Measurements from ENCODE around the gene SYT17. TPM values are rescaled to one million over a fixed set of nuclear protein-coding genes. Genes with fewer than 3 reads are reported as not detected.

Gene SYT17
- total RNA-seq, 1 experiment from 2014 or later, result 4.2 TPM

GRCh38 chr16:19223235-19224170, 55.5 kb downstream of the SYT17 start:
- no peak overlapping the region for H3K27ac Mint-ChIP-seq (ENCODE audit: unreplicated experiment)
- DNase-seq, result peak in 1 of 2 experiments; percentile 35
- intact Hi-C loops (cut with micrococcal nuclease; ENCODE audit: unreplicated experiment), result no loop called here
- Histone ChIP-seq H3K9me3 (no peaks in the 10 kb centered on the region), H3K4me1 (0 out of 2 replicates have a peak, but pooled peaks cover 3% of the 10 kb centered on the region), H3K27me3 (replicated peaks; ENCODE audit: control insufficient read depth, insufficient read depth, low read length) (no peaks in the 10 kb centered on the region), H3K36me3 (ENCODE audit: control insufficient read depth, insufficient read depth, low read length) (no peaks in the 10 kb centered on the region; the same call in 1 of the 2 replicates), H3K4me3 (ENCODE audit: low read depth, low read length) (no peak overlapping the region)
- H3K27me3 Mint-ChIP-seq (ENCODE audit: insufficient read depth, unreplicated experiment), result no peaks in the 10 kb centered on the region
- no peaks in the 10 kb centered on the region for H3K9me3 Mint-ChIP-seq (ENCODE audit: unreplicated experiment)
- H3K36me3 Mint-ChIP-seq (ENCODE audit: insufficient read depth, unreplicated experiment), result no peaks in the 10 kb centered on the region
- ChIA-PET POLR2A (no interaction called here), CTCF (interaction anchor here (0.7 to 1.0 kb wide), 2 partner anchors 138 to 152 kb away, joined by 3 to 4 read pairs; no protein-coding TSS in a partner anchor)
- no TSS peak for BruUV-seq (replicated peaks)
- H3K4me3 Mint-ChIP-seq (ENCODE audit: unreplicated experiment), result no peak overlapping the region
- peaks cover 20% of the 10 kb centered on the region for H3K4me1 Mint-ChIP-seq (ENCODE audit: low read depth, unreplicated experiment)
- peak; percentile 45 to 54 for TF ChIP-seq CTCF (IDR thresholded peaks at IDR 0.05; ENCODE audit: insufficient read depth in 1 of 2, low read depth in 1 of 2, low read length in 1 of 2, severe bottlenecking in 1 of 2, unreplicated experiment in 1 of 2)

DNA sequence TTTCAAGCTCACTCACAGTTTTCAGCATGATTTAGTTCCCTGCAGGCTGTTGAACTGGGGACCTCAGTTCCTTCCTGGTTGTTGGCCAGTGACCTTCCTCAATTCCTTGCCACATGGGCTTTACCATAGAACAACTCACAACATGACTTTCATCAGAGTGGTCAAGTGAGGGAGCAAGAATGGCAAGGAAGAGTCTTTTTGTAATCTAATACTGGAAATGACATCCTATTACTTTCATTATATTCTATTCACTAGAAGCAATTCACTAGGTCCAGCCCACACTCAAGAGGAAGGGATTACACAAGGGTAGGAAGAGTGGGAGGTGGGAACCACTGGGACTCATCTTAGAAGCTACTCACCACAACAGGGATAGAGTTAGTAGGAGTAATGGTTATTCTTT, 57.6 kb downstream of the SYT17 start:
- ChIA-PET POLR2A (no interaction called here), CTCF (no interaction called here)
- DNase-seq, result no peak
- Mint-ChIP-seq H3K4me1 (ENCODE audit: low read depth, unreplicated experiment) (peaks cover 20% of the 10 kb centered on the region), H3K36me3 (ENCODE audit: insufficient read depth, unreplicated experiment) (peaks cover 6% of the 10 kb centered on the region), H3K27ac (ENCODE audit: unreplicated experiment) (no peak overlapping the region), H3K27me3 (ENCODE audit: insufficient read depth, unreplicated experiment) (no peaks in the 10 kb centered on the region), H3K9me3 (ENCODE audit: unreplicated experiment) (no peaks in the 10 kb centered on the region), H3K4me3 (ENCODE audit: unreplicated experiment) (no peak overlapping the region)
- intact Hi-C loops (cut with micrococcal nuclease; ENCODE audit: unreplicated experiment), result no loop called here
- Histone ChIP-seq H3K9me3 (no peaks in the 10 kb centered on the region), H3K36me3 (ENCODE audit: control insufficient read depth, insufficient read depth, low read length) (no peaks in the 10 kb centered on the region; the same call in 1 of the 2 replicates), H3K27me3 (replicated peaks; ENCODE audit: control insufficient read depth, insufficient read depth, low read length) (no peaks in the 10 kb centered on the region), H3K4me1 (0 out of 2 replicates have a peak, but pooled peaks cover 3% of the 10 kb centered on the region), H3K4me3 (ENCODE audit: low read depth, low read length) (no peak overlapping the region)
- BruUV-seq (replicated peaks), result no TSS peak
- TF ChIP-seq CTCF (IDR thresholded peaks at IDR 0.05; ENCODE audit: insufficient read depth in 1 of 2, low read depth in 1 of 2, low read length in 1 of 2, severe bottlenecking in 1 of 2, unreplicated experiment in 1 of 2), result no peak

- H3K36me3 Mint-ChIP-seq (ENCODE audit: insufficient read depth, unreplicated experiment), result peaks cover 6% of the 10 kb centered on the region
- H3K4me1 Mint-ChIP-seq (ENCODE audit: low read depth, unreplicated experiment), result peaks cover 13% of the 10 kb centered on the region
- POLR2A ChIA-PET, result no interaction called here
- Histone ChIP-seq H3K36me3 (ENCODE audit: control insufficient read depth, insufficient read depth, low read length) (no peaks in the 10 kb centered on the region; the same call in 1 of the 2 replicates), H3K27me3 (replicated peaks; ENCODE audit: control insufficient read depth, insufficient read depth, low read length) (no peaks in the 10 kb centered on the region), H3K4me3 (ENCODE audit: low read depth, low read length) (no peak overlapping the region), H3K4me1 (0 out of 2 replicates have a peak, but pooled peaks cover 3% of the 10 kb centered on the region), H3K9me3 (no peaks in the 10 kb centered on the region)
- H3K4me3 Mint-ChIP-seq (ENCODE audit: unreplicated experiment), result peak overlapping the region; percentile 11
- TF ChIP-seq CTCF (IDR thresholded peaks at IDR 0.05; ENCODE audit: insufficient read depth in 1 of 2, low read depth in 1 of 2, low read length in 1 of 2, severe bottlenecking in 1 of 2, unreplicated experiment in 1 of 2), result no peak
- CTCF ChIA-PET, result no interaction called here
- BruUV-seq (replicated peaks), result no TSS peak
- intact Hi-C loops (cut with micrococcal nuclease; ENCODE audit: unreplicated experiment), result no loop called here
- H3K9me3 Mint-ChIP-seq (ENCODE audit: unreplicated experiment), result no peaks in the 10 kb centered on the region
- no peaks in the 10 kb centered on the region for H3K27me3 Mint-ChIP-seq (ENCODE audit: insufficient read depth, unreplicated experiment)
- H3K27ac Mint-ChIP-seq (ENCODE audit: unreplicated experiment), result peak overlapping the region; percentile 56
- no peak for DNase-seq
Measured at GRCh38 chr16:19227643-19228042, 59.6 kb downstream of the SYT17 start.
